Activated CD4-positive, CD25-positive, alpha-beta regulatory T cell treated with anti-CD3 and anti-CD28 coated beads, Interleukin-2, amount 50 U/mL, for 16 hours (primary cell): Measurements from ENCODE around the gene DGKI.
"Not testable (repeated sequence)": the region's sequence is repeated elsewhere in the genome, so short reads cannot be mapped to it uniquely, and the experiment has no call there.

ENCODE experiments used
- DNase-seq: peaks from one replicate; pipeline ENCODE4 v3.0.0-alpha.2; 2020; ENCODE audit warnings: low read depth, low spot score

Gene DGKI

GRCh38 chr7:137835486-137836112 is 11.2 kb downstream of the DGKI start:
- DNase-seq, result no peak

GRCh38 chr7:137834552-137834951 is 12.2 kb downstream of the DGKI start:
- DNase-seq, result no peak

DNA sequence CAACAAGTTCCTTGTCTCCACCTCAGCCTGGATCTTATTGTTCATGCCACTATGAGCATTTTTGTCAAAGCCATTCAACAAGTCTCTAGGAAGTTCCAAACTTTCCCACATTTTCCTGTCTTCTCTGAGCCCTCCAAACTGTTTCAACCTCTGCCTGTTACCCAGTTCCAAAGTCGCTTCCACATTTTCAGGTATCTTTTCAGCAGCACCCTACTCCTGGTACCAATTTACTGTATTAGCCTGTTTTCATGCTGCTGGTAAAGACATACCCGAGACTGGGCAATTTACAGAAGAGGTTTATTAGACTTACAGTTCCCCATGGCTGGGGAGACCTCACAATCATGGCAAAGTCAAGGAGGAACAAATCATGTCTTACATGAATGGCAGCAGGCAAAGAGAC is 13.8 kb downstream of the DGKI start:
- DNase-seq, result not testable (repeated sequence)

DNA sequence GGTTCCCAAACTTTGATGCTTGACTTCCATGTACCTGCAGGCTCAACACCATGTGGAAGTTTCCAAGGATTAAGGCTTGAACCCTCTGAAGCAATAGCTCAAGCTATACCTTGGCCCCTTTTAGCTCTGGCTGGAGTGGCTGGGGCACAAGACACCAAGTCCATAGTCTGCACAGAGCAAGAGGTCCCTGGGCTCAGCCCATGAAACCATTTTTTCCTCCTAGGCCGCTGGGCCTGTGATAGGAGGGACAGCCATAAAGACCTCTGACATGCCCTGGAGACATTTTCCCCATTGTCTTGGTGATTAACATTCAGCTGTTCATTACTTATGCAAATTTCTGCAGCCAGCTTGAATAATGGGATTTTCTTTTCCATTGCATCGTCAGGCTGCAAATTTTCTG is 14.4 kb downstream of the DGKI start:
- DNase-seq, result no peak

DNA sequence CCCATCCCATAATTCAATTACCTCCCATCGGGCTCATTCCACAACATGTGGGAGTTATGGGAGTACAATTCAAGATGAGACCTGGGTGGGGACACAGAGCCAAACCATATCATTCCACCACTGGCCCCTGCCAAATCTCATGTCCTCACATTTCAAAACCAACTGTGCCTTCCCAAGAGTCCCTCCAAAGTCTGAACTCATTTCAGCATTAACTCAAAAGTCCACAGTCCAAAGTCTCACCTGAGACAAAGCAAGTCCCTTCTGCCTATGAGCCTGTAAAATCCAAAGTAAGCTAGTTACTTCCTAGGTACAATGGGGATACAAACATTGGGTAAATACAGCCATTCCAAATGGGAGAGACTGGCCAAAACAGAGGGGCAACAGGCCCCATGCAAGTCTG is 15.2 kb downstream of the DGKI start:
- not testable (repeated sequence) for DNase-seq

DNA sequence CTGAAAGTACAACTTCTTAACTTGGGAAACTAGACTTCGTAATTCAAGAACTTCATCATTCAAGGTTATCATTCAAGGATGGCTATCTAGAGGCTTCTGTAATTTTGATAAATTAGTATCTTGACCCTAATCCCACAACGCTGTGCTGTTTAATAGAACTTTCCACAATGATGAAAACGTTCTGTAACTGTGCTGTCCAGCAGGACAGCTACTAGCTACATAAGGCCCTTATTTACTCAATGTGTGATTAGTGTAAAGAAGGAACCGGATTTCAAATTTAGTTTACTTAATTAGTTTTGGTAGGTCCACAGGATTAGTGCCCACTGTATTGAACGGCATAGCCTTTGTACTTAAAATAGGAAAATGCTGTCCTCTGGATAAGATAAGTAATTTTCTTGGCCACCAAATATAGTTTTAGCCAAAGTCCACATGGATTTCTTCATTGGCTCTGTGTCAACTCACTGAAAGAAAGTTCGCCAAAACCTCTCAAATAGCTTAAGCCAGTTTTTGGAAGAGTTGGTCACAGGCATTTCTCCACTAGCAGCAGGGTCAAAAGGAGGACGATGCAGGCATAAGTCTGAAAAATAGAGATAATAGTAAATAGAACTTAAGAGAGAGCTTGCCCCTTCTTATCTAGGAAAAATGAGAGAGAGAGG is 17.3 kb downstream of the DGKI start:
- no peak for DNase-seq

GRCh38 chr7:137828456-137828855 is 18.3 kb downstream of the DGKI start:
- DNase-seq, result no peak

DNA sequence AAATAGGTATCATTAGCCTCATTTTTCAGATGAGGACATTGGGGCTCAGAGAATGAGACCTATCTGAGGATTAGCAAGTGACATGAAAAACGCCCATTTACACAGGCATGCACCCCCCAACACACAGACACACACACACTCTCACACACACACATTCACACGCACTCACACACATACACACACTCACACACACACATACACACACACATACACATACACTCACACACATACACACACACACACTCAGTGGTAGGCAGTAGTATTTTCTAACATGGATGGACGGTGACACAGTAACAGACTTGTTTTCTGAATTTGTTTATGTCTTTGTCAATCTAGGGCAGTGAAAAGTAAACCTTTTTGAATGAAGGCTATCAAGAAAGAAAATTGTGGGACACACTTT is 21.3 kb downstream of the DGKI start:
- DNase-seq, result no peak

GRCh38 chr7:137820677-137821420 is 25.9 kb downstream of the DGKI start:
- no peak for DNase-seq

DNA sequence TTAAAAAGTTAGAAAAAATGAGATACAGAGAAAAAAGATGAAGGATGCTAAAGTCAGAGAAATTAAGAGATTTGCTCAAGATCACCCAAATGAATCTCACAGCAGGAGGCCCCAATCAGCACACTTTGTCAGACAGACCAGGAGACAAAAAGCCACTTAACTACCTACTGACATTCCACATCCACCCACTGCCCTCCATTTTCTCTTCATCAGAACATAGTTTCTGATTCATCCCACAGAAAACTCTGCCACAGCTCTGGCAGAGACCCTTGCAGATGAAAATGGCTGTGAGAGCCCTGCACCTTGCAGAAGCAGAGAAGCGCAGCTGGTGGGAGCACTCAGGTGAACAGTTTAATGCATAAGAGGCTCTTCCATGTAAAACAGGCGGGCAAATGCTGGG is 26.6 kb downstream of the DGKI start:
- no peak for DNase-seq

- no peak for DNase-seq
These were observed 28.7 kb downstream of the DGKI start for GRCh38 chr7:137818036-137818435.

- no peak for DNase-seq
These were observed 30.0 kb downstream of the DGKI start for GRCh38 chr7:137816696-137817320.

DNA sequence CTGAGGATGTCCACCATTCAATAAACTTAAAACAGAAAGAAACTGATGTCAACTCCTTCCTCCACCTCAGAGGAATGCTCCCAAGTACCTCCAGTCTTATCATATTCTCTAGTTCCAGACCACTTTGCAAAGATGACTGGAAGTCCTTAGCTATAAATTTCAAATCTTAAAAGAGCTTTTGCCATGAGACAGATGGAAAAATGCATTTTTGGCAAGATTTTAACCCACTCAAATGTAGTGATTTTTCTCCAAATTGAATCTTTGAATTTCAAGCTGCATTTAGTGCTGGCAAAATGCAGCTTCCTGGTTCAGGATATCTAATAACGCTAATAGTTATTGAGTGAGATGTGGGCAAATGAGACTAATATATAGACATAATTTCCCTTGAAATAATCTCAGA is 33.2 kb downstream of the DGKI start:
- DNase-seq, result no peak

- DNase-seq, result no peak
These were observed 36.5 kb downstream of the DGKI start for GRCh38 chr7:137810248-137810647.

- DNase-seq, result no peak
These were observed 41.9 kb downstream of the DGKI start for GRCh38 chr7:137804836-137805235.

DNA sequence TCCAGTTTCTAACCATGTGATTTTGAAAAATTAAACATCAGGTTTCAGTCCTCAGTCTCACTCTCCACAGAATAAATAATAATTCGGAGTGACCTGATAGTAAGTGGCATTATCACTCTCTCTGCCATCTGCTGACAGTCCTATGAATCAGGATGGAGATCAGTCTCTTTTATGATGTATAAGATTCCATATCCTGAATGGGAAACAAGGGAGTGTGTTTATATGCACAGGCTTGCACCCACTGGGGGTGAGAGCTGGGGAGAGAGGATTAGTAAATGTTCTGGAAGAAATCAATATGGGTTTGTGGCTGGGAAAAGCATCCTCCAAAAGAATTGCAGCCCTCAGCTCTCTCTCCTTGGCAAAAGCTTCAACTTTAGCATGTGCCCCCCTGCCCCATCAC is 45.3 kb downstream of the DGKI start:
- DNase-seq, result no peak

DNA sequence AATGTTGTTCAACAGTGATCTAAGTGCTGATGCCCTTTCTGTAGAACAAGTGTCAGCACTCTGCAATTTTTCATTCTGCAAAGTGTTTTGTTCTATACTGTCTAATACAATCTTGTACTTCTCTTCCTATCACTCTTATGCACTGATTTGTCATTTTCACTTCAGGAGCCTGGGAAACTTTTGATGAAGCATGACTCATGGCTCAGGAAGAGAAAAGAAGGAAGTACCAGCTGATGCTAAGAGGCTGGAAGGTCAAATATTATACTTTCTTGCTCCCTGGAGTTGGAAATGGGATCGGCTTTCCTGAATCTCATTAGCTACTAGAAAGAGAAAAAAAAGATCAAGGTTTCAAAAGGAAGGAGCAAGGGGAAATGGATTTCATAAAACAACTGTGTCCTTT is 45.8 kb downstream of the DGKI start:
- no peak for DNase-seq

DNA sequence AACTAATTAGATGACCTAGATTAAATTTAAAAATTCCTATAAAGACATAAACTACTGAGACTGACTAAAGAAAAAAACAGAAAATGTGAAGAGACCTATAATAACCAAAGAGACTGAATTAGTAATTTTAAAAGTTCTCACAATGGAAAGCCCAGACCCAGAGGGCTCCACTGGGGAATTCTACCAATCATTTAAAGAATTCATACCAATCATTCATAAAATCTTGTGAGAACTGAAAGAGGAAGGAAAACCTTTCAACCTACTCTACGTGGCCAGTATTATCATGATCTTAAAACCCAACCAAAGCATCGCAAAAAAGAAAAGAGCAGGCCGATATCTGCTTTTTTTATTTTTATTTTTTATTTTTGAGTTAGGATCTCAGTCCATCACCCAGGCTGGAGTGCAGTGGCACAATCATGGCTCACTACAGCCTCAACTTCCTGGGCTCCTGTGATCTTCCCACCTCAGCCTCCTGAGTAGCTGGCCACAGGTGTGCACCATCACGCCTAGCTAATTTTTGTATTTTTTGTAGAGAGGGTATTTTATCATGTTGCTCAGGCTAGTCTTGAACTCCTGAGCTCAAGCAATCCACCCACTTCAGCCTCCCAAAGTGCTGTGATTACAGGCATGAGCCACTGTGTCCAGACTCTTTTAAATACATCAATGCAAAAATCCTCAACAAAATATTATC is 48.6 kb downstream of the DGKI start:
- DNase-seq, result no peak

- no peak for DNase-seq
These were observed 51.6 kb downstream of the DGKI start for GRCh38 chr7:137795211-137795610.

- no peak for DNase-seq
These were observed 54.8 kb downstream of the DGKI start for GRCh38 chr7:137791930-137792329.

- DNase-seq, result no peak
These were observed 55.9 kb downstream of the DGKI start for GRCh38 chr7:137790828-137791227.
